GM19372 (cell line): ENCODE data around the gene OCA2.

Experiments
- ATAC-seq: cut with Tn5 transposase; IDR thresholded peaks from one replicate; pipeline ENCODE4 v1.9.1; 2021; ENCODE audit warnings: mild to moderate bottlenecking, low read depth, moderate library complexity; ENCODE audit not compliant: unreplicated experiment

Gene OCA2

DNA sequence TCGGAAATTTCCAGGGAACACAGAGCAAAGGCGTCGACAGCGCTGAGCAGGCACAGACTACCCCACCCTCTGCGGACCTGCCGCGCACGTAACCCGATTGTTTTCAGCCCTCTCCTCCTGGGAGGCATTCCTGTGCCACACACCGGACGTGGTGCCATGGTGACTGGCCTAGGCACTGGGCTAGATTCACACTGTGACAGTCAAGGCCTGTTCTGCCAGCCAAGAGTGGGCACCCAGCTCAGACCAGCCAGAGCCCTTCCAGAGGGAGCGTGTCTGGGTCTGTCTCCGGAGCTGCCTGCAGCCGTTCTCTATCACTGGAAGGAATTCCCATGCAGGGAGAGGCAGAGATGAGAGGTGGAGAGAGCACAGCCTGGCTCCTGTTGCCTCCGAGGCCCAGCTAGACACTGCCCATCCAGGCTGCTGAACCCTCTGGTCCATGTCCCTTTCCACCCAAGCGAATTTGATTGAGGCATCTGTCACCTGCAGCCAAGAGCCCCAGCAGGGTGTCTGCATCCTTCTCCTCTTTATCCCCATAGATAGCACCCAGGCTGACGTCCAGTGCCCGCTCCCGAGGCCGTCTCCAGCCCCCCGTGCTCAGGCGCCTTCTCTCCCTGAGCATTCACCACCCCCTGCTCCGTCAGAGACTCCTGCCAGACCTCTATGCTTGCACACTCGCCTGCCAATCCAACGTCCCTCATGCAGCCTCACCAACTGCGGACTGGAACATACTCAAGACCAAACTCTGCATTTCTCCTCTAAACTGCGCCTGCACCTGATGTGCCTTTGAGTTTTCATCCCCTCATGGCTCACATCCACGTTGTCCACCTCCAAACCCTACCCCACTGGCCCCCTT is 267.5 kb downstream of the OCA2 start:
- no peak for ATAC-seq

DNA sequence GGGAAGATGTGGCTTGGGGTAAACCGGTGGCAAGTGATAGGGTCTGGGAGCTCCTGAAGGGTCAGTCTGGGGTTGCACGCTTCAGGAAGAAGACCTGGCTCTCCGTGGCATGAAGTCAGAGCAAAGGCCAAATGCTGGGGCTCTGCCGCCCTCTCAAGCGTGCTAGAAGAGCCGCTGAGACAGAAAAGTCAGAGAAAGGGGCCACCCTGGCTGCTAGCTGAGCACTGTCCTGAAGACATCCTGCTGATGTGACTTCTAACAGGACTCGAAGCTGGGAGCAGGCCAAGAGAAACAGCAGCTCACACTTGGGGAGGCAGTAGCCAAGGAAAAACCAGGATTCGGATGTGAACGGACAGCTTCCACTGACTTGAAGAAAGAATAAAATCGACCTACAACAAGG is 270.4 kb downstream of the OCA2 start:
- ATAC-seq: no peak

DNA sequence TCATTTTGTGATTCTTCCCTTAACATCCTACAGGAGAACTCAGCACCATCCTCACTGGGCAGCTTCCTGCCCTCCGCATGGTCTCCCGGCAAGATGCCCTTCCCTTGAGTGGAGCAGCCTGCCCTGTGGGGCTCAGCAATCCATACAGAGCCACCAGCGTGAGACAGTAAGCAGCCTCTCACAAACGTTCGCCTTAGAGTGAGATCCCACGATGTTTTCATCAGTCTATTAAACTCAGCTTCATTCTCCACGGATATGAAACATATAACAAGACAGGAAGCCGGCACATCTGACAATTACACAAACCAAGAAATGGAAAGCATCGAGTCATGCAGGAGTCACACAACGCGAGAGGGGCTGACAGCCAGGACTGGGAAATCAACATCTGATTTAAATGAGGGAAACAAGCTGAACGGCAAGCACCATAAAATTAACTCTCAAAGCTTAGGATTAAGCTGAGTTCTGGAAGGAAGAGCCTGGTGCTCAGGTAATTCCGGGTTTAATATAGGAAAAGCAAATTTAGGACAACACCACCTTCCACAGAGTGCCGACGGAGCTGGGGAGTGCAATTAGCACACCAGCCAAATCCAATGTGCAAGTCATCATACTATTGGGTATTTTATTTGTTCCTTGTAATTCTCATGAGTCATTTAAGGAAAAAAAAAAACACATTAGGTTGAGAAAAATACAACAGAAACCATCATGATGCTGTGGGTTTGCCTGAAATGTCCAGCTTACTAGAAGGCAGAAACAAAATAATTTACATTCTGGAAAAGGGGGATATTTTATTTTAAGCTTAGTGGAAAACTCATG is 272.0 kb downstream of the OCA2 start:
- no peak for ATAC-seq

DNA sequence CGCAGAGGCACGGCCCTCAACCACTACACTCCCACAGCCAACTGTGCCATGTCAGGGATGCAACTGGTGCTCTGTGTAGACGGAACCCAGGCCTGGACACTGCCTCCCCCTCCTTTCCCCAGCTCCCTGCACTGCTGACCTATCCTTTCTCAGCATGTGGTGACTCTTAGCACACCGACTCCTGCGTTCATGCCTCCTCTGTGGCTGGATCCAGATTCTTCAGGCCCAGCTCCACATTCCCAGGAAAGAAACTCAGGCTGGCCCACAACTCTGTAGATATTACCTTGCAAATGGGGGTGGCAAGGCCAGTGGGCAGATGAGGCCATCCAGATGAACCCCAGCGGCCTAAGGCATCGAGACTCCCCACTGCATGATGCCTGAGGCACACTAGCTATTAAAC is 272.7 kb downstream of the OCA2 start:
- ATAC-seq: no peak

DNA sequence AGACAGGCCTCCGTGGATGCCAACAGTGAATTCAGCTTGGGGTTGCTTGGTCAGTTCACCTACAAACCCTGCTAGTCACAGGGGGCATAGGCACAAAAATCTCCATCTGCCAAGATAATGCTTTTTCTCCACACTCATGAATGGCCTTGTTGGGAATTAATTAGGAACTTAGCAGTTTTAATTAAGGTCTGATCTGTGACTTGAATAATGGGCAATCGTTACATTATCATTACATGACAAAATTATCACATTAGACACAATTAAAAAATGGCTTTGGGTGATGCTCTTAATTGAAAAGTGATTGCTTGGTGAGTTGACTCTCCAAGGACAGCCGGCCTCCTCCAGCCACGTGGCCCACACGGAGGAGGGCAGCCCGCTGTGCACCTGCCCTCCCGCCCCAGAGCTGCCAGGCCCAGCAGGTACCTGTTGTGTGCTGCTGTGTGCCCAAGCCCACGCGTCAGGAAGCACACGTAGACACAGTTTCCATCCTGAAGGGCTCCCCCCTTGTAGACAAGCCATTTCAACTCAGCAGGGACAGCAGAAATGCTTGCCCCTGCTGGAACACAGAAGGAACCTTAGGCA is 274.2 kb downstream of the OCA2 start:
- ATAC-seq: no peak

DNA sequence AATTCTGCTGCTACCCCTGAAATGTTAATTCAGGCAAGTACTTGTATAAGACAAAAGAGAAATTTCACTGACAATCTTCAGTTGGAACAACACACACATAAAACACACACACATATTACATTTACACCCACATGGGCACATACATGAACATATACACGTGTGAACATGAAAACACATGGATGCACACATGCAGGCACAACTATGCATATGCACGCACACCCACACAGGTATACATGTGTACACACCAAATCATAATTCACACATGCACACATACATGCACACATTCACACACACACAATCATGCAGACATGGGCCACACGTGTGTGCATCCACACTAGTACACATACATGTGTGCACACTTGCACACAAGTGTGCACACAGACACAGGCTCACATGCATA is 277.8 kb downstream of the OCA2 start:
- no peak for ATAC-seq

DNA sequence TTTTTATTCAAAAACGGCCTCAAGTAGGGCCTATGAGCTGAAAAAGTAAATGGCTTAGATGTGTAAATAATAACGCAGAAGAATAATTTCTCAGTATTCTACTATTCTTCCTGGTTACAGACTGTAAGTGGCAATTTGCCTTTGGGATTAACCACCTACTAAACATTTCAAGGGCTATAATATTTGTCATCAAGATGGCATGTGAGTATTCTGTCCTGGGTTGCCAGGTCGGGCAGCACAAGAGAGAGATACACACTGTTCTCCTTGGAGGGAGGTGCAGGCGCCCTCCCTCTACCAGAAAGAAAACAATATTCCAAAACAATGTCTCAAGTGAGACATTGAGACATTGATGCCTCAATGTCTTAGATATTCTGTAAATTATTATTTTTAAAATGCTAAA is 278.4 kb downstream of the OCA2 start:
- no peak for ATAC-seq

DNA sequence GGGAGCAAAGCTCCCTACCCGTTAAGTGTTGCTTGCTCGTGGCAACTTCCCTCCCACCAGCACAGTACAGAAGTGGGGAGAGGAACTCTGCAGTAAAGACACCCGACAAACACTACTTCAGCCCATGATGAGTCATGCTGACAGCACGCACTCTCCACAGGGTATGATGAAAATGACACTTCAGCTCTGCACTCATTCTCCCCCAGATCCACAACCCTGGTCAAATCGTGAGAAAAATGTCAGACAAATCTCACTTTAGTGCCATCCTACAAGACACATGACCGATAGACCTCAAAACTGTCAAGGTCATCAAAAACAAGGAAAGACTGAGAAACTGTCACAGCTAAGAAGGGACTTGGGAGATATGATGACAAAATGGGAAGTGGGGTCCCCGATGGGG is 278.9 kb downstream of the OCA2 start:
- ATAC-seq: no peak

DNA sequence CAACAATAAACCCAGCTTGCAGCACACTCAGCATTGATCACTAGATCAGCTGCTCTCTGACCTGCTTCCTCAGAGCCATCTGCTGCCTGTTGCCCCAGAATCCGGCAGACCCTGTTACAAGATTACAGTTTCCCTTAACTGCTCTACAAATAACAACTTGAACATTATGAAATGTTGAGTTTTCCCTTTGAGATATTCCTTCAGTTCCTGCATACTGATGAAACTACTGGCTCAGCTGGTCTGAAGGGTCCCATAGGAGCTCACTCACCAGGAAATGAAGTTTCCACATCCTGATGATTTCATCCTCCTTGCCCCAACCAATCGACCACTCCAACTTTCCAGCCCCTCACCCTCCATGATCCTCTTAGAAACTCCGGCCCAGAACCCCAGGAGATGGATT is 281.9 kb downstream of the OCA2 start:
- ATAC-seq: no peak

DNA sequence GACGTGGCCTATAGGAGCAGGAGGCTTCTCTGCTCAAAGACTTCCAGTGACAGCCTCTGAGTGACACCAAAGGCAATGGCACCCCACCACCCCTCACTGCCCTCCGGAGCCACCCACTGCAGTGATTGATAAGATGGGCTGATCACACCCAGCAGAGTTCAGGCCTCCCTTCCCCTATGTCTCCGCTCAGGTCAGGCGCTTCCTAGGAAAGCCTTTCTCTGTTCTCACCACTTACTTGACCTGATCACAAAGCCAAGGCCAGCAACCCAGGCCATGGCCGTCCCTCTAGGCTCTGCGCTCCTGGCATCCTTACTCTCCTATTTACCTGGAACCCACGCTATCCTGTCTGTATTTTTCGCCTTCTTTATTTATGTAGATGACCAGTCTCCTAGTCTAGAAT is 282.3 kb downstream of the OCA2 start:
- no peak for ATAC-seq

DNA sequence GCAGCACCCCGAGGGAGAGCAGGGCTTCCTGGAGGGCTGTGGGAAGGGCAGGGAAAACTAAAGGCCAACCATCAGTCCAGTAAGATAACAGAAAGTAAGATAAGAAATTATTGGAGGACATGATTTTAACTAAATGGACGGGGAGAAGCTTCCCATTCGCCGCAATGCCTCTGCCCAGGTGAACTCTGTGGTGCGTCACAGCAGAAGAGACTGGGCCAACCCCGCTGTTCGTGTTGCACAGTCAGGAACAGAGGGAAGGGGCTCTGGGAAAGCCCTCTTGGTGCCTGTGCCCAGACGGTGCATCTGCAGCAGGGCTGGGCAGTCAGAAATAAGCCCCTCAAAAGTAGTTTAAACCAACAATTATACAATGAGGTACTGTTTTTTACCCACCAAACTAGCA is 284.1 kb downstream of the OCA2 start:
- no peak for ATAC-seq

DNA sequence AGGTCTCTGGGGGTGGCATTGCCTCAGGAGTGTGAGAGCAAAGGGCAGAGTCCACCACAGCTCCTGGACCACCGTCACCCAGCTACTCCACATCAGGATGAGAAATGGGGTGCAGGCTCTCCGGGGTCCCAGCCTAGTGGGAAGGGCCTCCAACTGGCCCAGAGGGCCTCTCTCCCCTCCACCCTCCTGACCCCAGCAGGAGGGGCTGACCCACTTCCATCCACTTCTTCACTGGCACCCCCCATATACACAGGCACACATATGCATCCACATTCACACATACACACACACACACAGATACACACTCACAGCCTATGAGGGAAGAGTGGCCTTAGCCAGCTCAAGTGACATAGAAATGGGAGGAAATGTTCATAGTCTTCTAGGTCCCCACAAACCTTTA is 286.0 kb downstream of the OCA2 start:
- ATAC-seq: no peak

DNA sequence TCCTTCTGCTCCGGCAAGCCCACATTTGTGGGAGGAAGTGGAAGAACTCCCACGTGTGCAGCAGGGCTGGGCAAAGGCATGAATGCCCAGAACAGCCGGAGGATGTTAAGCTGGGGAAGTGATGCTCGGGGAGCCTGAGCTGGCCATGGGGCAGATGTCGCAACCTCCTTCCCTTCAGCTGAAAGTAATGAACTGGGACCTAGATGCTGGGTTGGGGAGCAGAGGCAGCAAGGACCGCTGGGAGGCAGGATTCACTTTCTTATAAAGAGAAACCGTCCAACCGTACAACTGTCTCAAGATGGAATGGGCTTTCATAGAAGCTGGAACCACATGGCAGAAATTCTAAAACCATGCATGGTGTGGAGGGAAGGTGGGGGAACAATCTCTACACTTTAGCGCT is 290.9 kb downstream of the OCA2 start:
- no peak for ATAC-seq

DNA sequence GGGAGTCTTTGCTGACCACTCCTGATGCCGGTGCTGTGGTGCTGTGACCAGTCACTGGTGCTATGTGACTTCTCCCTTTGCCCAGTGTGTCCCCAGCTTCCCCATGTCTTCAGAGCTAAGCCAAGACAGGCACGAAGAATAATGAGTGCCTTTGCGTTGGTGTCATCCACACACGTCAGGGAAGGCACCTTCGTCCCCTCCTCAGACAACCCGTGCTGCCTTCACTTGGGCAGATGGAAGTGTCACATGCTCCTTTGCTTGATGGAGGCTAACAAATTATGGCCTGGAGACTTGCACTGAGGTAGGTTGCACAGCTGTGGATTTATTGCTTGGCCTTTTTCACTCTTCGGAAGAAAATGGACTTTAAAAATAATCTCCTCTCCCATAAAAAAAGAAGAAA is 291.8 kb downstream of the OCA2 start:
- no peak for ATAC-seq

DNA sequence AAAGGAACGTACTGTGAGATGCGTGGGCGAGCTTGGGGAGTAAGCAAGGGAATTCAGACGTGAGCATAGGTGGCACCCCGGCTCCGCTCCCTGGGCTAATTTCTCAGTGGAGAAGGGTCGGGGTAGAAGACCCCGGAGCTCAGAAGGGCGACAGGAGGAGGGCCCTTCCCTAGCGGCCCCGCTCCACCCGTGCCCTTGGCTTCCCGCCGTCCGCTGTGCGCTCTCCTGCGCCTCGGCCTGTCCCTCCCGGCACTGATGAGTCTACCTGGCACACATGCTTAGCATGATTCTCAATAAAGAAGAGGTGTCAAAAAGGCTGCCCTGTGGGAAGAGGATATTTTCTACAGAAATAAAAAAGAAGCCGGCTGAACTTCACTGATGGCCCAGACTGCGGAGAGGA is 292.7 kb downstream of the OCA2 start:
- no peak for ATAC-seq

DNA sequence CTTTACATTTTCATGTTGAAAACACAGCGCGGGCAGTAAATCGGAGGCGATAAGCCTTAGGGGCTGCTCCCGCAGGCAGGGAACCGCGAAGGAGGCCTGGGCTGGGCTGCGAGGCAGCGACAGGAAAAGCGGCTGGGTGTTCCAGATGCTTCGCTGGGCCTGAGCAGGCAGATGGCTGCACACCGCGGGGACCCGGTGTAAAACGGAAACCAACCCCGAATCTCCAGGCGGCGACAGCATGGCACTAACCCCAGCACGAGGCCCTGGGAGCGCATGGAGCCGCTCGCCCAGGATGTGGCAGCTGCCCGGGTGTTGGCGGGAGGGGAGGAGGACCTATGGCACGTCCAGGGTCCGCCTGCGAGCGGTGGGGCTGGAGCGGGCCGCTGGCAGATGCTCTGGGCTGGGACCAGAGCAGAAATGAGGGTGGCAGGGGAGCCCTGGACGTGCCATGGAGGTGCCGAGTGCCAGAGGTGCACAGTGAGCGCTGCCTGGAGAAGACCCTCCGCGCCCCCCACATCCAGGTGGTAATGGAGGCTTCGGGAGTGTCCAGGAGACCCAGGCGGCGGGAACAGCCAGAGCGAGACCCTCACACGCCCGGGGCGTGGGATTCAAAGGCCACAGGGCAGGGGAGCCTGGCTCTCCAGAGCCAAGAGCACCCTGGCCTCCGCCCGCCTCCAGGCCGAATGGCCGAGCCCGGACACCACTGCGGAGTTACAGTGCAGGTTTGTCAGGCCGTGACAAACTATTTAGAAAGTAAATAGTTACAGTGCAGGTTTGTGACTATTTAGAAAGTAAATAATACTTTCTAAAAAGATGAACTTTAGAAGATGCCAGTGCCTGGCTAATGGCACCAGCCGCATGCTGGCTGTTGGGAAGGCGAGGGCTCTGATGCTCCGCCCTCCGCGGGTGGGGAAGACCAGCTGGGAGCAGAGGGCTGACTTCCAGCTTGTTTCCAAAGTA is 293.6 kb downstream of the OCA2 start:
- ATAC-seq: no peak

DNA sequence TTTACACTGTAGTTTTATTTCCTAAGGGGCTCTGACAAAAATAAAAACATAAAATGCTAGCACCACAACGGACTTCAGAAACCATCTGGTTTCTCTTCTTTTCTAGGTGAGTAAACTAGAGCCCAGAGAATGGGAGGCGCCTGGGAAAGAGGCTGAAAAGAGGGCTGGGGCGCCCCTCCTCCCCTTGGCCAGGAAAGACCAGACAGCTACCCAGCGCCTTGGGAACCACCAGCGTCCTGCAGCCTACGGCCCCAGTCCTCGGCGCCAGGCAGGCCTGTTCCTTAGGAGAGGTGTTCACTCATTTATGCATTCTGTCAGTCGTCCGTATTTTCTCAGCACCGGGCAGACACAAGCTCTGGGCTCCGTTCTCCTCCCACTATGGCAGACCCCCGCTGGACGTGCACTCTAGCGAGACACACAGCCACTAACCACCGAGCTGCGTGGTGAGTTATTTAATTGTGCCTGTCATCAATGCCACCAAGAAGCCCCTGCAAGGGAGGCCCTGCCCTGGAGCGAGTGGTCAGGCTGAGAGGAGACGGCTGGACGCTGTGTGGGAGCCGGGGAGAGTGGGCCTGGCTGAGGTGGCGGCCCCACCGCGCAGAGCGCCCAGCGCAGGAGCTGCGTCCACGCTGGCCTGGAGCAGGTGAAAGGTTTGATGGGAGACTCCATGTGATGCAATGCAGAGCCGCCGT is 294.4 kb downstream of the OCA2 start:
- ATAC-seq: no peak

DNA sequence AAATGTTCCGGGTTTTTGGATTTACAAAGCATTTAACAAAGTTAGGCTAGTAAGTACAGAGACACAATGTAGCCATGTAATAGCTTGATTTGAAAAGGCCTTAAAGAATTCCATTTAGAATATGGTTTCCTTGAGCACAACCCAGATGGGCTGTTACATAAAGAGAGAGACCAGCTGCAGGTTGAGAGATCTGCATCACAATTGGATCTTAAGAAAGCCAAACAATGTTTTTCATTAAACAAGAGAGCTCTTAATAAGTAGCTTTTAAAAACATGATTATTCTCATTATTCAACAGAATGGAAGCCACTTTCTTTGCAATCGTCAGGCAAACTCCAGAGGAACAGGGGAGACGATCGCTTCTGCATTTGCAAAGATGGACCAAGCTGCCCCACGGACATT is 300.3 kb downstream of the OCA2 start:
- ATAC-seq: no peak

DNA sequence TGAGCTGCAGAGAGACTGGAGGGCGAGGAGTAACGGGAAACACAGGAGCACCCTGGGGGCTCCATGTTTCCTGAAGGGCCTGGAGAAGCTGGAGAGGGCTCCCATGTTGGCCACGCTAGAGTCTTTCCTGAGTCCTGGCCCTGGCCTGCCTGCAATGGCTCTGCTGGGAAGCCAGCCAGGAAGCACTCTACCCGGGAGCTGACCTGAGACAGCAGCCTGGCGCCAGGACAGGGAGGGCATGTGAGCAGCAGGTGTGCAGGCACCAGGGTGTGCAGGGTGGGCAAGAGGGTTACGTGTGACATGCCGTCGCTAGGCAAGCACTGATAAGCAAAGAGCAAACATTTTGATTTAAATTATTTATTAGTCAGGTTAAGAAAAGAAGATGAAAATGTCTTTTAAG is 301.4 kb downstream of the OCA2 start:
- ATAC-seq: no peak
